ENCODE results near the gene SPSB3.

SPSB3 gene

GRCh38 chr16:1782408-1783264 is at the start of gene SPSB3, which contains the start of gene NUBP2:
TSS of gene SPSB3 (minus strand) at chr16:1782571. CDS start at chr16:1781483, 1,088 bp downstream.
TSS of gene NUBP2 (plus strand) at chr16:1782960. CDS start at chr16:1783021, 61 bp downstream.
- DNase-seq: peak; percentile 95

GRCh38 chr16:1831186-1832075 is 49.1 kb upstream of the SPSB3 start:
- DNase-seq: no peak

- DNase-seq: no peak
Measured at GRCh38 chr16:1830213-1830612, 47.8 kb upstream of the SPSB3 start.

- no peak for DNase-seq
Measured at GRCh38 chr16:1828645-1829410, 46.5 kb upstream of the SPSB3 start.

GRCh38 chr16:1826691-1827573 is 44.6 kb upstream of the SPSB3 start, which contains the start of the genes FAHD1 and HAGH:
TSS of gene FAHD1 (plus strand) at chr16:1827206. CDS start at chr16:1827239, 33 bp downstream.
TSS of gene HAGH (minus strand) at chr16:1826825. CDS start at chr16:1826787, 38 bp downstream.
- peak; percentile 90 for DNase-seq

GRCh38 chr16:1825864-1826690 is 43.7 kb upstream of the SPSB3 start:
- DNase-seq: peak; percentile 65

GRCh38 chr16:1825381-1825863 is 43.1 kb upstream of the SPSB3 start:
- no peak for DNase-seq

- DNase-seq: peak; percentile 76
Measured at GRCh38 chr16:1823821-1824220, 41.5 kb upstream of the SPSB3 start.

GRCh38 chr16:1822801-1823200 is 40.4 kb upstream of the SPSB3 start:
- no peak for DNase-seq

- no peak for DNase-seq
Measured at GRCh38 chr16:1821861-1822611, 39.7 kb upstream of the SPSB3 start.

- no peak for DNase-seq
Measured at GRCh38 chr16:1820946-1821290, 38.5 kb upstream of the SPSB3 start.

GRCh38 chr16:1820096-1820945 is 38.0 kb upstream of the SPSB3 start:
- no peak for DNase-seq

GRCh38 chr16:1819611-1820010 is 37.2 kb upstream of the SPSB3 start:
- DNase-seq: no peak

GRCh38 chr16:1818873-1819525 is 36.6 kb upstream of the SPSB3 start:
- DNase-seq: no peak

GRCh38 chr16:1818204-1818872 is 36.0 kb upstream of the SPSB3 start:
- DNase-seq: no peak

- no peak for DNase-seq
Measured at GRCh38 chr16:1817716-1818115, 35.3 kb upstream of the SPSB3 start.

- no peak for DNase-seq
Measured at GRCh38 chr16:1817276-1817589, 34.9 kb upstream of the SPSB3 start.

Data from 8988T (cell line).